ENCODE measurements around the gene LRCH4.

DNA sequence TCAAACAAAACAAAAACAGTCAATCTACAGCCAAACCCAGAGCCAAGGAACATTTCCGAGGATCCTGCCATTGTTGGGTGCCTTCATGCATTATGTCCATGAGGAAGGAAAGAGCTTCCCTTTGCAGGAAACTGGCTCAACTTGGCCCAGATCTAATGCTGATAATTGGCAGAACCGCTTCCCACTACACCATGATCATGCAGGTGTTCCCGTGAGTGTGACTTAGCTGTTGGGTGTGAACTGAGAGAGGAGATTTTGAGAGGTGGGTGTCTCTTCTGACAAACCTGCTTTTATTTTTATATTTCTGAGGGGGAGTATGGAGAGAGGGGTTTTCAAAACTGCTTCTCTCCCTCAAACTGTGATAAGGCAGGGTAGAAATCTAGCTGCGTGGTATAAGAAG is 26.8 kb downstream of the LRCH4 start:
- TF ChIP-seq CTCF (conservative IDR thresholded peaks at IDR 0.05; ENCODE audit: low read depth, low read length) (no peak), EZH2 (IDR thresholded peaks at IDR 0.05; ENCODE audit: borderline replicate concordance, low read depth, low read length, poor library complexity, severe bottlenecking) (no peak)

Data from A673 (cell line).